Mononuclear cell (primary cell): ENCODE results near the gene MTFP1. TPM values are rescaled to one million over a fixed set of nuclear protein-coding genes. Genes with fewer than 3 reads are reported as not detected.

Experiments used
- H3K27me3 ChIP-seq: 2 replicates; pipeline ENCODE4 v1.6.0; 2011; ENCODE audit warnings: low read length, control low read depth; ENCODE audit not compliant: insufficient read depth
- H3K4me1 ChIP-seq: 2 replicates; pipeline ENCODE4 v1.5.1; 2011; ENCODE audit warnings: mild to moderate bottlenecking, low read length, control low read depth; ENCODE audit not compliant: insufficient read depth
- H3K4me3 ChIP-seq: 2 replicates; pipeline ENCODE4 v1.5.1; 2011; ENCODE audit warnings: mild to moderate bottlenecking, low read length, moderate library complexity
- H3K9me3 ChIP-seq: 2 replicates; pipeline ENCODE4 v1.5.1; 2011; ENCODE audit warnings: low read depth, mild to moderate bottlenecking, control low read depth, low read length
- total RNA-seq: library from RNA; depleted of rRNA; stranded (reverse); fragments of >200 nt; gene quantifications from one replicate; pipeline ENCODE4 v1.2.3, GENCODE V29; 2012

Gene MTFP1
- total RNA-seq, 1 donor = 24.5 TPM

- H3K4me1 ChIP-seq = peaks cover 40% of the 10 kb centered on the region
- no peak overlapping the region for H3K4me3 ChIP-seq
- H3K9me3 ChIP-seq = no peaks in the 10 kb centered on the region
- H3K27me3 ChIP-seq = no peaks in the 10 kb centered on the region
Observed at GRCh38 chr22:30427871-30428270, 2.3 kb downstream of the MTFP1 start.

DNA sequence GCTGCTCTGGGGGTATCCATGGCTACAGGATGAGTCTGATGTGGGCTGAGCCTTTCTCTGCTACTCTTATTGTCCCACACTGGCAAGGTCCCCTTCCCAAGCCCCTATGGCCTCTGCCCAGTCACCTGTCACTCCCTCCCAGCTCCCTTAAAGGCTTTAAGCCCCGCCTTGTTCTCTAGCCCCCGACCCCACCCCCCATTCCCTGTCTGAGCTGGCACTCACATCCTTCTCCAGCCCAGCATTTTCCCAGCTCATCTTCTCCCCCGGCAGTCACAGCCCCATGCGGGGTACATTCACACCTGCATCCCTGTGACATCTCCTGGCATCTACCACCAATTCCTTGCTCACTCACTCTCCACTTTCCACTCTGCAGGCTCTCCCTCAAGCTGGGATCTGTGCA lies 4.3 kb downstream of the MTFP1 start:
- no peaks in the 10 kb centered on the region for H3K9me3 ChIP-seq
- no peaks in the 10 kb centered on the region for H3K27me3 ChIP-seq
- H3K4me3 ChIP-seq = no peak overlapping the region
- H3K4me1 ChIP-seq = peaks cover 24% of the 10 kb centered on the region

GRCh38 chr22:30430933-30431332 lies 5.4 kb downstream of the MTFP1 start:
- Histone ChIP-seq H3K4me3 (no peak overlapping the region), H3K9me3 (no peaks in the 10 kb centered on the region), H3K27me3 (no peaks in the 10 kb centered on the region), H3K4me1 (peaks cover 18% of the 10 kb centered on the region)

DNA sequence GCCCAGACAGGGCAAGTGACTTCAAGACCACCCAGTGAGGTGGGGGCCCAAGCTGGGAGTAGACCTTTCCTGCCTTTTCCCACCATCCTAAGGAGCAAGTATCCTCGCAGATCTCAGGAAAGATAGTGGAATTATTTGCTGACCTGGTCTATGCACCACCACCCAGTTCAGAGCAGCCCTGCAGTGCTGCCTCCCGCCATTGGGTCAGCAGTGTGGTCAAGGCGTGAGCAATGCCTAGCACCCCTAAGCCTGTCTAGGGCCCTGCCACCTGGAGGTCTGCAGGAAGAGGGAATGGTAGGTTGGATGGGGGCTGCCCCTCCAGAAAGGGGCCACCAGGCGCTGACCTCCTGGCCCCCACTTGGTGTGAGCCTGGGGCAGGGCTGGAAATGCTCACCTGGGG lies 6.5 kb downstream of the MTFP1 start:
- no peaks in the 10 kb centered on the region for H3K27me3 ChIP-seq
- peaks cover 7% of the 10 kb centered on the region for H3K4me1 ChIP-seq
- H3K9me3 ChIP-seq = no peaks in the 10 kb centered on the region
- no peak overlapping the region for H3K4me3 ChIP-seq

DNA sequence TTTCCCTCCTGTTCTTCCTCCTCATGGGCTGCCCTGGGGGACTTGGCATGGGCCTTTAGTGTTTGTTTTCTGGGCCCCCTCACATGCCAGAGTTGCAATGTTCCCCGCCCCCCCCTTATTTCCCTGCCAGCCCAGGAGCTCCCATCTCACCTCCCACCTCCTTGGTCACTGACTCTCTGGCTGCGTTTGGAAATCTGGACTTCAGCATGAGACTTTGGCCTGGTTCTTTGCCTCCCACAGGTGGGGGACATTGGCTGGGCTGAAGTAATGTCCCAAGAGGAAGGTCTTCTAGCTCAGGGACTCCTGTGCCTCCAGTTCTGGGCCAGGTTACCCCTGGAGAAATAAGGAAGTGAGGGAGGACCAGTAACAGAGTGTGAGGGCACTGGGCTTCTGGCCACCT lies 7.0 kb downstream of the MTFP1 start:
- no peak overlapping the region for H3K4me3 ChIP-seq

GRCh38 chr22:30433227-30433626 lies 7.7 kb downstream of the MTFP1 start:
- no peaks in the 10 kb centered on the region for H3K9me3 ChIP-seq
- H3K4me3 ChIP-seq = no peak overlapping the region
- H3K27me3 ChIP-seq = no peaks in the 10 kb centered on the region
- peaks cover 4% of the 10 kb centered on the region for H3K4me1 ChIP-seq

More for the DNA sequence above, 7.0 kb downstream of the MTFP1 start:
- H3K27me3 ChIP-seq = no peaks in the 10 kb centered on the region
- H3K9me3 ChIP-seq = no peaks in the 10 kb centered on the region
- H3K4me1 ChIP-seq = peaks cover 4% of the 10 kb centered on the region

GRCh38 chr22:30433773-30434172 lies 8.2 kb downstream of the MTFP1 start:
- H3K4me1 ChIP-seq = peaks cover 4% of the 10 kb centered on the region
- H3K9me3 ChIP-seq = no peaks in the 10 kb centered on the region
- peaks cover 5% of the 10 kb centered on the region for H3K27me3 ChIP-seq
- no peak overlapping the region for H3K4me3 ChIP-seq

DNA sequence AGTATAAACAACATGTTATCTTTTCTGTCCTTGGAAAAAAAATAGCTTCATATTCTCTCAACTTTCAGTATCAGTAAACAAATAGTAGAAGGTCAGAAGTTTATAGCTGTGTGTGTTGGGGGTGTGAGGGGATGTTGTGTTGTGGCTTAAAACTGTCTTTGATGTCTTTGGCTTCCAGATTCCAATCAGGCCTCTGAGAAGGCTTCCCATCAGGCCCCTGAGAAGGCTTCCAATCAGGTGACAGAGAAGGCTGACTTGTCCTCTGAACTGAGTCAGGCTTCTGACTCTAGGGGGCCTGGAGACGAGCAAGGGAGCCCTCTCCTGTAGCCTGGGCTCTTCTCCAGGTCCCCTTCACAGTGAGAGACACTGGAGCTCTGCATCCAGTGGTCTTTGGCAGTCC lies 9.3 kb downstream of the MTFP1 start:
- Histone ChIP-seq H3K27me3 (peaks cover 7% of the 10 kb centered on the region), H3K4me3 (no peak overlapping the region), H3K4me1 (peaks cover 4% of the 10 kb centered on the region)

GRCh38 chr22:30435674-30436126 lies 10.1 kb downstream of the MTFP1 start:
- Histone ChIP-seq H3K27me3 (peaks cover 12% of the 10 kb centered on the region), H3K9me3 (no peaks in the 10 kb centered on the region), H3K4me1 (peaks cover 4% of the 10 kb centered on the region), H3K4me3 (no peak overlapping the region)

More for the DNA sequence above, 9.3 kb downstream of the MTFP1 start:
- H3K9me3 ChIP-seq = no peaks in the 10 kb centered on the region

DNA sequence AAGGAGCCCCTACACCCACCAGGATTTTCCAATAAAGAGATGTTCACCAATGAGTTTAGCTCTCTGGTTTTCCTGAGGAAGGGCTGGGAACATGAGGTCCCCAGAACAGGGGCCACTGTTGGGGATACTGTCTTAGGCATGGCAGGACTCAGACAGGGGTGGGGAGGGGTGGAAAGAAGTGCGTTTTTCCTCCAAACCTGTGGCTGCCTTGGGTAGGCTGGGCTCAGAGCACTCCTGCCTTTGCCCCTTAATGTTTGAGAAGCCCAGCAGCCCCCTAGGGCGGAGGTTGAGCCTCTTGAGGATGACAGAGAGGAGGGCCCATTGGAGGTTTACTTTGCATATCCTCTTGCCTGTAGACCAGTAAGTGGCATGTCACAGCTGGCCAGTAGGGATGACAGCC lies 10.6 kb downstream of the MTFP1 start:
- no peaks in the 10 kb centered on the region for H3K9me3 ChIP-seq
- H3K4me3 ChIP-seq = no peak overlapping the region
- H3K27me3 ChIP-seq = peaks cover 12% of the 10 kb centered on the region
- peaks cover 4% of the 10 kb centered on the region for H3K4me1 ChIP-seq

DNA sequence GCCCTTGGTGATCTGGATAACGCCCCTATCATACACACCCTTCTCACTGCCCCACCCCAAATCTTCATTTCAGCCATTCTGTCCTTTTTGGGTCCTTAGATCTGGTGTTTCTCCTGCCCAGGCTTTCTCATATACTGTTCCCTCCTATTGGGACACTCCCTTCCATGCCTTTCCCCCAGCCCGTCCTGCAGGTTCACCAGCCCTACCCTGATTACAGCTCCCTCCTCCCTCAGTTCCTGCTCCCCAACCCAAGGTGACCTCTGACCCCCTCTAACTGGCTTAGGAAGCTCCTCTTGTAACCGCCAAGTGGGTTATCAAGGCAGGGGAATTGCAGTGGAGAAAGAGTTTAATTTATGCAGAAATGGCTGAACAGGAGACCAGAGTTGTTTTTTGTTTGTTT lies 13.0 kb downstream of the MTFP1 start:
- H3K4me3 ChIP-seq = no peak overlapping the region
- H3K4me1 ChIP-seq = peaks cover 18% of the 10 kb centered on the region
- H3K9me3 ChIP-seq = no peaks in the 10 kb centered on the region
- peaks cover 16% of the 10 kb centered on the region for H3K27me3 ChIP-seq

DNA sequence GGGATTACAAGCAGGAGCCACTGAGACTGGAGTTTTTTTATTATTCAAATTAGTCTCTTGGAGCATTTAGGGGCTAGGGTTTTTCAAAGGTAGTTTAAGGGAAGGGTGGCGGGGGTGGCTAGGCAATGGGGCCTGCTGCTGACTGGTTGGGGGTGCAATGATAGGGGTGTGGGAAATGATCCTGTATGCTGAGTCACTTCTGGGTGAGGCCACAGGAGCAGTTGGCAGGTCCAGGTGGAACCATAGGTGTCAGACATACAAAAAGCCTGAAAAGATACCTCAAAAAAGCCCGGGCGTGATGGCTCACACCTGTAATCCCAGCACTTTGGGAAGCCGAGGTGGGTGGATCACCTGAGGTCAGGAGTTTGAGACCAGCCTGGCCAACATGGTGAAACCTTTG lies 13.7 kb downstream of the MTFP1 start:
- H3K9me3 ChIP-seq = no peaks in the 10 kb centered on the region
- no peak overlapping the region for H3K4me3 ChIP-seq
- peaks cover 18% of the 10 kb centered on the region for H3K27me3 ChIP-seq
- peaks cover 18% of the 10 kb centered on the region for H3K4me1 ChIP-seq

DNA sequence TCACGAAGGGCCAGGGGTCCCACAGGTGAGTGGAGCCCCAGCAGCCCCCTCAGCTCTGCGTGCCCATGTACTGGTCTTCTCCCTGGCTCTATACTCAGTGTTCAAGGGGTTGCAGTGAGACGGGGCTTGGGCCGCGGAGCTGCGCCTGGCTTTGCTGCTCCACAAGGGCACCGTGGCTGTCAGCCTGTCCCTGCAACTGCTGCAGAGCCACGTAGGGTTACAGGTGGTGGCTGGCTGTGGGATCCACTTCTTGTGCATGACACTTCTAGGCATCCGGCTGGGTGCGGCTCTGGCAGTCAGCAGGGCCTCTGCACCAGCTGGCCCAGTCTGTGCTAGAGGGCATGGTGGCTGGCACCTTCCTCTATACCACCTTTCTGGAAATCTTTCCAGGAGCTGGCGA lies 14.3 kb downstream of the MTFP1 start:
- Histone ChIP-seq H3K4me1 (peaks cover 18% of the 10 kb centered on the region), H3K4me3 (no peak overlapping the region), H3K9me3 (no peaks in the 10 kb centered on the region), H3K27me3 (peaks cover 18% of the 10 kb centered on the region)

DNA sequence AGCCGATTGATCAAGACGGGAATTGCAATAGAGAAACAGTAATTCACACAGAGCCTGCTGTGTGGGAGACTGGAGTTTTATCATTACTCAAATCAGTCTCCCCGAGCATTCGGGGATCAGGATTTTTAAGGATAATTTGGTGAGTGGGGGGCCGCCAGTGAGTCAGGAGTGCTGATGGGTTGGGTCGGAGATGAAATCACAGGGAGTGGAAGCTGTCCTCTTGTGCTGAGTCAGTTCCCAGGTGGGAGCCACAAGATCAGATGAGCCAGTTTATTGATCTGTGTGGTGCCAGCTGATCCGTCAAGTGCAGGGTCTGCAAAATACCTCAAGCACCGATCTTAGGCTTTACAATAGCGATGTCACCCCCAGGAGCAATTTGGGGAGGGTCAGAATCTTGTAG lies 15.5 kb downstream of the MTFP1 start:
- no peaks in the 10 kb centered on the region for H3K9me3 ChIP-seq
- H3K4me3 ChIP-seq = no peak overlapping the region
- H3K4me1 ChIP-seq = peaks cover 13% of the 10 kb centered on the region
- peaks cover 26% of the 10 kb centered on the region for H3K27me3 ChIP-seq

DNA sequence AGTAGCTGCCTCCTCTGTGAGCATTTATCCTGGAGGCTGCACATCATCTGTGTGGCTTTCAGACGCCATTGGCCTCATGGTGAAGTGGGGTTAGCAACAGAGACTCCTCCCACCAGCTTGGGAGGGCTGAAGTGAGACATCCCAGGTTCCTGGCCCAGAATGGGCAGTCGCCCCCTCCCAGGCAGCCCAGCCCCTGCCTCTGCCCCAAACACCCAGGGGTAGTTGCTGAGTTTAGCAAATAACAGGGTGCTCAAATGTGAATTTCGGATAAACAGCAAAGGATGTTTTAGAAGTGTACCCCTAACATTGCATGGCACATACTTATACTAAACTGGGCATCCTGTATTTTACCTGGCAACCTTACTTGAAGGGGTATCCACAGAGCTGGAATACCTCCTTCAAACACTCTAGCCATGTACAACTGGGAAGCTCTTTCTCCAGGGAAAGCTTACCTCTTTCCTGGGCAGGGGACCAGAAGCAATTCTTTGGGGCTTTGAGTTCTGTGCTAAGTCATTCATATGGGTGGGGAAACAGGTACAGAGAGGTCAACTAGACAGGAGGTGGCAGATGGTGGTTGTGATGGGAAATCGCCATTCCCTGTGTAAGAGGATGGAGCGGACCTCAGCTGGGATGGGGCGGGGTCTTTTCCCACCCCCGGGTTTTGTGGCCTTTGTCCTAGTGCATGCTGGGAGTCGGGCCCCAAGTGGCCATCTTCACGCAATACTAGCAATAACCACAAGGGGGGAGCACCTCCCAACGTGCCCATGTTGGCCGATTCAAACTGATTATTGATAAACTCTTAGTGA lies 19.3 kb downstream of the MTFP1 start:
- H3K4me1 ChIP-seq = peaks cover 13% of the 10 kb centered on the region
- no peak overlapping the region for H3K4me3 ChIP-seq
- H3K27me3 ChIP-seq = peaks cover 20% of the 10 kb centered on the region
- no peaks in the 10 kb centered on the region for H3K9me3 ChIP-seq
